GM19193 (cell line): Measurements from ENCODE around the gene SERPINA5.

Experiments
- POLR2A ChIP-seq: IDR thresholded peaks from 4 replicates; pipeline ENCODE4 v1.6.1; 2011; ENCODE audit not compliant: insufficient read depth, insufficient read length; ENCODE audit errors: extremely low read depth

The SERPINA5 gene

DNA sequence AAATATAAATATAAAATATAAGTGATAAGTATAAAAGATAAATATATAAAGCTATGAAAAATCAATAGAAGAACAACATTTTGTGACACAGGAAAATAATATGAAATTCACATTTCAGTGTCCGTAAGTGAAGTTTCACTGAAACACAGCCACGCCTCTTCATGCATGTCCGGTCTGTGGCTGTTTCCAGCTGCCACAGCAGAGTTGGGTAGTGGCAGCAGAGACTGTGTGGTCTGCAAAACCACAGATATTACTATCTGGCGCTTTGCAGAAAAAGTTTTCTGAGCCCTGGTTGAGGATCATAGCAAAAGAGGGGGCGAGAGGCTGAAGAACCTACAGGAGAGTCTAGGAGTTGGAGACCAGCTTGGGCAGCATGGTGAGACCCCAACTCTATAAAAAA, 19.2 kb upstream of the SERPINA5 start:
- no peak for TF ChIP-seq POLR2A

DNA sequence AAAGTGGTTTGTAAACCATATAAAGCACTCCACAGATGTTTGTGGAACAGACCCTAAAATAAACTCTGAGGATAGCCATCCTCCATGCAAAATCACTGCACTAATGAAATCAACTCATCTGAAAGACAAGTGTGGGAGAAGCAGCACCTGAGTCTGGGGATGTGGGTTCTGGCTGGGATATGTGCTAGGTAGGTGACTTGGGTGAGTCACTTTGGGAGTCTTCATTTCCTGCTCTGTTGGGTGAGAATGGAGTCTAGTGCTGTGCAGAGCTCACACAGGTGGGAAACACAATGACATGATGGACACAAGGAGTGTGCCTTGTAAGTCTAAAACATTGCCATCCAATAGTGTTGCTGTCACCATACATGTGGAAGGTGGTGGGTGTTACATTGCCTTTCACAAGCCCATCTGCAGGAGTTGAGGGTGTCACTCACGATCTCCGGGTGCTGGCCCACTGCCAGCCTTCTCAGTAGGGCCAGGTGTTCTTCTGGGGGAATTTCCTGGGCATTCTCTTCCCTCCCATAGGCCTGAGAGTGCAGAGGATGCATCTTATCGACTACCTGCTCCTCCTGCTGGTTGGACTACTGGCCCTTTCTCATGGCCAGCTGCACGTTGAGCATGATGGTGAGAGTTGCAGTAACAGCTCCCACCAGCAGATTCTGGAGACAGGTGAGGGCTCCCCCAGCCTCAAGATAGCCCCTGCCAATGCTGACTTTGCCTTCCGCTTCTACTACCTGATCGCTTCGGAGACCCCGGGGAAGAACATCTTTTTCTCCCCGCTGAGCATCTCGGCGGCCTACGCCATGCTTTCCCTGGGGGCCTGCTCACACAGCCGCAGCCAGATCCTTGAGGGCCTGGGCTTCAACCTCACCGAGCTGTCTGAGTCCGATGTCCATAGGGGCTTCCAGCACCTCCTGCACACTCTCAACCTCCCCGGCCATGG, 18.0 kb upstream of the SERPINA5 start:
- TF ChIP-seq POLR2A = no peak

DNA sequence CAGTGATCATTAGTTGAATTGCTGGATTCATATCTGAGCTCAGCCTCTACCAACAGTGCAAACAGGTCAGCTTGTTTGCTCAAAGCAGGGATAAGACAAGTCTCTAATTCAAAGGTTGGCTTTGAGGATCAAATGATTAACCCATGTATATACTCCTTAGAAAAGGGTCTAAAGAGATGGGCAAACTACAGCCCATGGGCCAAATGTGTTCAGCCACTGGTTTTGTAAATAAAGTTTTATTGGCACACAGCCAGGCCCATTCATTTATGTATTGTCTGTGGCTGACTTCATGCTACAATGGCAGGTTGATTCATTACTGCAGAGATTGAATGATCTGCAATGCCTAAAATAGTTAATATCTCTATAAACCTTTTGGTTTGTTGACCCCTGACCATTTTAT, 16.8 kb upstream of the SERPINA5 start:
- no peak for TF ChIP-seq POLR2A

DNA sequence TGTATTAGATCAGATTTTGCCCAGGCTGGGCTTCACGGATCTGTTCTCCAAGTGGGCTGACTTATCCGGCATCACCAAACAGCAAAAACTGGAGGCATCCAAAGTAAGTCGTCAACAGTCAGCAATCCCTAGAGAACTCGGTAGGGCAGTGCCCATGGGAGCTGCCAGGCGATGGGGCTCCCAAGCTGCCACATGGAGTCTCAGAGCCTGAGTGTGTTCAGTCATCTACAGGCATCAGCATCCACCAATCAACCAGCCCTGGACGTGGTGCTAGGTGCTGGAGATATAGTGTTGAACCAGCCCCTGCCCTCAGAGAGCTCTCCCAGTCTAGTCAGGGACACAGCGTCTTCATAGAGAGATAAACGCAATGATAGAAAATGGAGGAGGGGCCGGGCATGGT, 13.0 kb upstream of the SERPINA5 start:
- TF ChIP-seq POLR2A = no peak

DNA sequence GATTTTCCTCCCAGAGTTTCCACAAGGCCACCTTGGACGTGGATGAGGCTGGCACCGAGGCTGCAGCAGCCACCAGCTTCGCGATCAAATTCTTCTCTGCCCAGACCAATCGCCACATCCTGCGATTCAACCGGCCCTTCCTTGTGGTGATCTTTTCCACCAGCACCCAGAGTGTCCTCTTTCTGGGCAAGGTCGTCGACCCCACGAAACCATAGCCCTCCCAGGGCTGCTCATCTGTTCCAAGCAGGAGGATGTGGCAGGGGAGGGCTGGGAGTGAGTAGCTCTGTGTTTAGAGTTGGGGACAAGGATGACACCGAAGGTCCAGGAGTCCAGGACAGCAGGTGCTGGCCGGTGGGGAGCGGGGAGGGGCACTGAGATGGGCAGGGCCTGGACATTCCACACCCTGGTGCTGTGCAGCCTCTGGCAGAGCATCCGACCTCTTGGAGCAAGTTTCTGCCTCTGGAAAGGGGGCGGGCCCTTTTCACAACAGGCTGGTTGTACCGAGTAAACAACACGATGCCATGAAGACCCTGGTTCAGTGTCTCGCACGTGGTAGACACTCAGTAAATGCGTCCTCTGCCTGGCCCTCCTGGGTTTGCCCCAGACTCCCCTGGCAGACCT, 11.7 kb upstream of the SERPINA5 start:
- TF ChIP-seq POLR2A = no peak

DNA sequence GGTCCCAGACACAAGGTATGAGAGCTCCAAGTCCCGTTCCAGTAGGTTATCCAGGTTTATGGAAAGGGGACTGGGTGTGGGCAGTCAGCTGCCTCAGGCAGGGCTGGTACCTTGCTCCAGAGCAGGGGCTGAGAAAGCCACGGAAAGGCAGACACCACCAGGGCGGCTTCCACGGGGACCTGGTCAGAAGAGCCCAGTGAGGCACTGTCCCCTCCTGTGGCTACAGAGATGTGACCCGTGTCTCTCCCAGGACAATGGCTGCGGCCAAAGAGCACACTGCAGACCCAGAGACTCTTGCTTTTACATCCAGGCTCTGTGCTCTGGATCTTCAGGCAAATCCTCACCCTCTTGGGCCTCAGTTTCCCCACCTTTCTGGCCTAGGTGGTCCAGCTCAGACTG, 11.2 kb upstream of the SERPINA5 start:
- TF ChIP-seq POLR2A = no peak

DNA sequence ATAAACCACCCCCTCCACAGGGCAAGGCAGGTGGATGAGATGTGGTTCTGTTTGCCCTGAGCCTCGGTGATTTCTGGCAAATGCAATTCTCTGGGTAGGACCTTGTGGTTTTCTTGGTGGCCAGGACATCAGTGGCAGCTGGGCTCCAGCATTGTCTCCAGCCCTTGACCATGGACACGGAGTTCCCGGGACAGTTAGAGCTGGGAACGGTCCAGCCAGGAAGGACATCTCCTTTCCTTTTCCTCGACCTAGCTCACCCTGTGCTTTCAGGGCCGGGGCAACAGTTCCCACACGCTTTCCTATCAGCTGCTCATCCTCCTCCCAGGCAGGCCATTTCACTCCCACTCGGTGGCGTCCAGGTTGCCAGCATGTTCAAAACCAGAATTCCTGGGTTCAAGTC, 10.8 kb upstream of the SERPINA5 start:
- no peak for TF ChIP-seq POLR2A

DNA sequence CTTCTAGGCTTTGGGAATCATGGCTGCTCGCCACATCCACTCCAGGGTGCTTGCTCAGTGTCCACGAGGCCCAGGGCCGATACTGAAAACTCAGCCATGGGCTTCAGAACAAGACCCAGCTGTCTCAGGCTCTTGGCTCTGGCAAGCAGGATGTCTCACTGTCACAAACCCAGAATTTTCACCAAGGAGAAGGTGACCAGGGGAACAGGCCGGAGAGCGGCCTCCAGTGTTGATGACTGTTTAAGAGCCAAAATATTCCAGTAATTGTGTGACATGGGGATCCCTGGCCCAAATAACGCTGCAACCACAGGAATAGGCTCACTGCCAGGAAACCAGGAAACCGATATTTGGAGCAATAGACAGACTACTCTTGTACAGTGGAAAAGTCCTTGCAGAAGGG, 9.8 kb upstream of the SERPINA5 start:
- TF ChIP-seq POLR2A = no peak

DNA sequence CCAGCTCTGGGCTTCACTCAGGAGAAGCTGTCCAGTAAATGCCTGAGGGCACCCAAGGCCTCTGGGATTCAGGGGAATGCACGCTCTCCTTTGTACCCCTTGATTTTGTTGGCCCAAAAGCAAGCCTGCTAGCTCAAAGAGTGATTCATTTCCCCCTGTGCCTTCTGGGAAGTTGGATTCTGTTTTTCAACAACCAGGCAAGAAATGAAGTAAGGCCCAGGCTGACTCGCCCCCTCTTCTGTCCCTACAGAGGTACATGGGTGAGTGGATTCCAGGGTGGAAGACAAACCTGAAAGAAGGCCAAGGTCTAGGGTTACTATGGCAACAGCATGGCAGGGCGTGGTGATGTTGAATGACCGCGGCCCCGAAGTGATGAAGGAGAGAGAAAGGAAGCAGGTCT, 9.3 kb upstream of the SERPINA5 start:
- TF ChIP-seq POLR2A = no peak

DNA sequence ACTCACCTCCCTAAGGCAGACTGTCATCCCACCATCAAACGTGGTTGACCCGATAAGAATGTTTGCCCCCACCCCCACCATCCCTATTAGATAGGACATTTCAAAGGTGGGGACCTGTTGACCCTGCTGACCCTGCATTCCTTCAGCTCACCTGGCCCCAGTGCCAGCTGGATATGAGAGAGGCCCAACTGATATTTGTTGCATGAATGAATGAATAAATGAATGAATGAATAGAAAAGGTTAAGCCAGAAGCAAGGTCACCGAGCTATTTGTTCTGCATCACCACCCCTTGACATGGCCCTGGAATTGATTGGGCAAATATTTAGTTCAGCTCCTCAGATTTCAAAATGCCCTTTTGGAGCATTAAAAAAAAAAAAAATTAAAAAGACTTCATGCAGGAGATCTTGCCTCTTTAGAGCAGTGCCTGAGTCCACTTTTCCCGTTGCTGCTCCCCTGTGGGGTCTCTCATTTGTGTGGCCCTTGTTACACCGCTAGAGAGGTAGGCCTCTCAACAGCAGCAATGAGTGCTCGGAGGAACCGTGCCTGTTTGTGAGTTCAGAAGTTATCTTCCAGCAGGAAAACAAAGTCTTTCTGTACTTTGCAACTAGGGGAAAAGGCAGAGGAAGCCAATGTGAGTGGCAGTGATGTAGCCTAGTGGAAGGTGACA, 8.5 kb upstream of the SERPINA5 start:
- TF ChIP-seq POLR2A = no peak

DNA sequence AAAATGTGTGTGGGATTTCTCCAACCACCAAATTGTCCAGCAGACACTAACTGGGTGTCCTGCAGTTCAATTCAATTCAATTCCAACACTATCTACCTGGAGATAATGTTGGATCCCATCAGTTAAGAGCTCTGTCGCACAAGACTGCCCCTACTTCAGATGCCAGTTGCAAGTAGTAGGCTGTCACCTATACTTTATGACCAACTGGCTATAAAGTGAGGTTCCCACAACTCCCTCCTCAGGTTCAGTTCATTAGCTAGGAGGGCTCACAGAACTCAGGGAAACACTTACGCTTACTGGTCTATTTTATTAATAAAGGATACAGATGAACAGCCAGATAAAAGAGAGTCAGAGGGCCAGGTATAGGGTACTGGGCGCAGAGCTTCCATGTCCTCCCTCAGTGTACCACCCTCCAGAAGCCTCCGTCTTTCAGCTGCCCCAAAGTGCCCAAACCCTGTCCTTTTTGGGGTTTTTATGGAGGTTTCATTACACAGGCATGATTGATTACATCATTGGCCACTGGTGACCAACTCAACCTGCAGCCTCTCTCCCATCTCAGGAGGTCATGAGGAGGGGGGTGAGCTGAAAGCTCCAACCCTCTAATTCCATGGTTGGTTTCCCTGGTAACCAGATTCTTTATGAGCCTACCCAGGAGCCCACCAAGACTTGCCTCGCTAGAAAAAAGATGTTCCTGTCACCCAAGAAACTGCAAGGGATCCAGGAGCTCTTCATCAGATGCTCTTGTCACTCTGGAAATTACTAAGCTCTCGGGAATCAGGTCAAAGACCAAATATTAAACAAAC, 7.5 kb upstream of the SERPINA5 start:
- TF ChIP-seq POLR2A = no peak

DNA sequence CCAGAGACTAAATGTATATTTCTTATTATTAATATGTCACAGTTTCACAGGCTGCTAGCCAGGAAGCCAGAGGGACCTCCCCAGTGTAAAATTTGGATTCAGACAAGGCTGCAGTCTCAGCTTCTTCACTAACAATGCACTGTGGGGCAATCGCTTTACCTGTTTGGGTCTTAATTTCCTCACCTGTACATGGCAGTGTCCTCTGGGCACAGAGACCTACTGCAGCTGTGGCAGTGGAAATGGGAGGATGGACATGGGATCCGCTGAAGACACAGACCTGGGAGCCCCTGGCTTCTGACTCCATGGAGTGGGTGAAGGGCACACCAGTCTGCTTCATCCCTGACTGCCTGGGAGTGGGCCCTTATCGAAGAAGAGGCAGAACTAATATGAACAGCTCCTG, 6.9 kb upstream of the SERPINA5 start:
- TF ChIP-seq POLR2A = no peak

DNA sequence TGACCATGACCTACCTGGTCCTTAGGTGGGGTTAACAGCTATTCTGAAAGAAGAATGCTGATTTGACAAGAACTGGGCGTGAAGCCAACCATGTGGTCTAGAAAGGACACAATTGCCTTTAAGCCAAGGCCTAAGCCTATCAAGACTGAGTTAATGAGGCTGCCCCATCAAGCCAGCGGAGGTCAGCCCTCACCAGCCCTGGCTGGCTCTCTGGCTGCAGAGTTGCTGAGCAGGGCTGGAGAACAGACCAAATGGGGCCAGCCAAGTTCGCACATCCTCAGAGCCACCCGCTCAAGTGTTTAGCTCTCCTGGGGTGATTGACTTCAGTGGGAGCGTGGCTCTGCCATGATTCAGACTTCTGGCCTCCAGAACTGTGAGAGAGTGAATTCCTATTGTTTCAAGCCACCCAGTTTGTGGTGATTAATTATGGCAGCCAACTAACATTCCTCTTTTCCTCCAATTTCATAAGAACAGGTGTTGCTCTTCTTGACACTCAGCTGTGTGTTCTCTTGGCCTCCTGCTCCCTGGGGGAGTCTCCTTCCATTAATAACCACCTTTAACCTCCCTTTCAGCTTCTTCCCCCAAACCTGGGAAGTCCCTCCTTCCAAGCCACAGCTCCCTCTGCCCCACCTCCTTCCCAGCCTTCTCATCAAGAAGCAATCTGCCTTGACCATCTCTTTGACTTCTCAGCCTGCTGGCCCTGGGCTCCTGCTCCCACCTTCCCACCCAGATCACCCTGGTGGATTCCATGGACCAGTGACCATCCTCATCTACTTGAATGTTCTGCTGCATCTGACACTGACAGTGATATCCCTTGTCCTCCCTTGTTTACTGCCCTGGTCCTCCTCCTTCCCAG, 5.3 kb upstream of the SERPINA5 start:
- TF ChIP-seq POLR2A = no peak

DNA sequence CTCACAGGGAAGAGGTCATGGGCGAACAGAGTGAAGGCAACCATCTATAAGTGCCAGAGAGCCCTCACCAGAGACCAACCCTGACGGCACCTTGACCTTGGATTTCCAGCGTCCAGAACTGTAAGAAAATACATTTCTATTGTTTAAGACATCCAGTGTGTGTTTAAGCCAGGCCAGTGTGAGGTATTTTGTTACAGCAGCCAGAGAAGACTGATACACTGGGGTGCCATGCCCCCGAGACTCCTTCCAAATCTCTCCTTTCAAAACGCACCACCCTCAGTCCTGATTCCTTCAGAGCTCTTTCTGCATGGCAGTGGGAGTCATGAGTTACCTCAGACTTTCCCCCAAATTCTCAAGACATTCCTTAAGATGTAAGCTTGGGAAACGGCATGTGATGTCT, 2.5 kb upstream of the SERPINA5 start:
- TF ChIP-seq POLR2A = no peak

DNA sequence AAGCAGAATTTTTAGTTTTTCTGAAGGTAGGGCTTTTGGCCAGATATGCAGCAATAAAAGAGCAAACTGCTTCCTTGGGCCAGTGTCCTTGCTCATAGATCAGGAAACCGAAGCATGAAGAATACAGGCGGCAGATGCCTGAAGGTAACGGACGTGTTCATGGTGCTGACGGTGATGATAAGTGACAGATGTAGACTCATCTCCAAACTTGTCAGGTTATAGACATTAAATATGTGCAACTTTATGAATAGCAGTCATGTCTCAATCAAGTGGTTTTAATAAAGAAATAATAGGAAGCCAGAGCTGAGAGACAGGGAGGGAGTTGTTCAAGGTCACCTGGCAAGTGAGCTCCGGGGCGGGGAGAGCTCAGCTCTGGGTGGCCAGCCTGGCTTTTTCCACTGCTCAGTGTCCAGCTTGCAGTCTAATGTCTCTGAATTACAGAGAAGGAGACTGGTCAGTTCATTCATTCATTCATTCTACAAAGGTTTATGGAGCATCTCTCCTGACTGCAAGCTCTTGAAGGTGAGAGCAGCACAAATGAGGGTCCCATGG, 1.0 kb downstream of the SERPINA5 start:
- no peak for TF ChIP-seq POLR2A

DNA sequence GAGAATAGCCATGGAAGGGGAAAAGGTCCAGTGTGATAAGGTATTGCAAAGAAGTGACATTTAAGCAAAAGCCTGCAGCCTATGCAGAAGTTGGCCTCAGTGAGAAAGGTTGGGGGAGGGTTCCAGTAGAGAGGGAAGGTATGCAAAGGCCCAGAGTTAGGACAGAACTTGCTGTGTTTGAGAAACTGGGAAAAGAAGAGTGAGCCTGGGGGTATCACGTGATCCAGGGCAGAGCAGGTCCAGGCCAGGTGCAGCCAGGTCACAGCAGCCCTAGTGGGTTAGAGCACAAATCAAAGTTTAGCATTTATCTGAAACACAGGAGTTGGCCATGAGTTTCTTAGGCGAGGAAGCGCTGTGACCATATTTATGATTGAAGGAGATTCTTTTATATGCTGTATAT, 1.6 kb downstream of the SERPINA5 start:
- no peak for TF ChIP-seq POLR2A
